ENCODE results near the gene SCGB1C2.
A peak's percentile ranks its signal among the peaks of the same experiment; 100 is the strongest.
"Not testable (repeated sequence)": the region's sequence is repeated elsewhere in the genome, so short reads cannot be mapped to it uniquely, and the experiment has no call there.

Gene SCGB1C2

GRCh38 chr17:163514-164098 lies 26.2 kb downstream of the SCGB1C2 start:
- ChIA-PET POLR2A (no interaction called here), CTCF (no interaction called here)
- TF ChIP-seq CTBP1 (IDR thresholded peaks at IDR 0.05; ENCODE audit: borderline replicate concordance) (no peak), BHLHE40 (IDR thresholded peaks at IDR 0.05; ENCODE audit: borderline replicate concordance) (no peak), L3MBTL2 (conservative IDR thresholded peaks at IDR 0.05) (no peak), SP1 (IDR thresholded peaks at IDR 0.05) (no peak), ARNT (IDR thresholded peaks at IDR 0.05) (no peak), ELF4 (IDR thresholded peaks at IDR 0.05) (no peak), FOXK2 (IDR thresholded peaks at IDR 0.05) (no peak), HDGF (IDR thresholded peaks at IDR 0.05; ENCODE audit: borderline replicate concordance) (no peak), FOXM1 (IDR thresholded peaks at IDR 0.05; ENCODE audit: borderline replicate concordance) (no peak), ZNF384 (IDR thresholded peaks at IDR 0.05) (no peak), SUZ12 (IDR thresholded peaks at IDR 0.05) (no peak), TARDBP (IDR thresholded peaks at IDR 0.05) (no peak), LEF1 (IDR thresholded peaks at IDR 0.05; ENCODE audit: borderline replicate concordance) (no peak)
- DNase-seq (ENCODE audit: extremely low spot score): no peak

DNA sequence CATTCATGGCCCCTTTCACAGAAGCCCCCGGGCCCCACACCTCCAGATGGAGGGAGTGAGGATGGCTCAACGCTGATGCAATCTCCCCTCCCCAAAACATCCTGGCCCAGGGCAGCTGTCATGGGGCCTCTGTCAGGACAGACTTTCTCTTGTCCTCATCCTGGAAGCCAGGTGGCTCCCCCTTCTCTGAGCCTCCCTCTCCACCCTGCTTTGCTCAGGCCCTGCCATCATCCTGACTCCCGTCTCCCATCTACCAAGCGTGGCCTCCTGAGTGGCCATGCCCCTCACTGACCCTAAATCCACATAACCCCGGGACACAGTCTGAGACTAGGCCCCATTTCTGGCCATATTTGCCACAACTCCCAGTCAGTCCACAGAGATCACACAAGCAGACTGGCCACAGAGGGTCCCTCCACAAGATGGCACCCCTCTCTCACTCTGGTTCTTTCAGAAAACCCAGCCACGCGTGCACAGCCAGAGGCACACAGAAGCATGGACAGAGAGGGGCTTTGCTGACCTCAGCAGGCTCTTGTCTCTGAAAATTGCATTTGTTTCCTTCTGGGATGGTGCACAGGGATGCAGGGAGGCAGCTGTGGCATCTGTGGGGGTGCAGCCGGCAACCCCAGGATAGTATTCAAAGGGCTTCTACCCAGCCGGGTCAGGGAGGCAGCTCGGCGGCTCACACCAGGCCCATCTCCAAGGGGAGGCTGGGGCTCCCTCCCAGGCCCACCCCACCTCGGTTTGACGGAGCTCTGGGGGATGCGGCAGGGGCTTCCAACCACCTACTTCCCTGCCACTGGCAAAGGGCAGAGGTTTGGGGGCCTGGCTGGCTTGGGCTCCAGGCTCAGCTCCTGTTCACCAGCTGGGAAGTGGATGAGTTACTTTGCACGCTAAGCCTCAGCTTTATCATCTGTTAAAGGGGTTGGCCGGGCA lies 27.2 kb downstream of the SCGB1C2 start:
- TF ChIP-seq PKNOX1 (IDR thresholded peaks at IDR 0.05) (no peak), LEF1 (IDR thresholded peaks at IDR 0.05; ENCODE audit: borderline replicate concordance) (no peak), L3MBTL2 (conservative IDR thresholded peaks at IDR 0.05) (no peak), ZNF384 (IDR thresholded peaks at IDR 0.05) (no peak), BHLHE40 (IDR thresholded peaks at IDR 0.05; ENCODE audit: borderline replicate concordance) (no peak), FOXM1 (IDR thresholded peaks at IDR 0.05; ENCODE audit: borderline replicate concordance) (no peak), SP1 (IDR thresholded peaks at IDR 0.05) (no peak), TARDBP (IDR thresholded peaks at IDR 0.05) (no peak), ELF4 (IDR thresholded peaks at IDR 0.05) (no peak), HDGF (IDR thresholded peaks at IDR 0.05; ENCODE audit: borderline replicate concordance) (no peak), CTBP1 (IDR thresholded peaks at IDR 0.05; ENCODE audit: borderline replicate concordance) (no peak), SUZ12 (IDR thresholded peaks at IDR 0.05) (no peak)
- DNase-seq (ENCODE audit: extremely low spot score): peak; percentile 60
- POLR2A ChIA-PET: no interaction called here
- CTCF ChIA-PET: interaction anchor here (1.0 kb wide), 1 partner anchor 9 kb away, joined by 6 read pairs; no protein-coding TSS in a partner anchor

DNA sequence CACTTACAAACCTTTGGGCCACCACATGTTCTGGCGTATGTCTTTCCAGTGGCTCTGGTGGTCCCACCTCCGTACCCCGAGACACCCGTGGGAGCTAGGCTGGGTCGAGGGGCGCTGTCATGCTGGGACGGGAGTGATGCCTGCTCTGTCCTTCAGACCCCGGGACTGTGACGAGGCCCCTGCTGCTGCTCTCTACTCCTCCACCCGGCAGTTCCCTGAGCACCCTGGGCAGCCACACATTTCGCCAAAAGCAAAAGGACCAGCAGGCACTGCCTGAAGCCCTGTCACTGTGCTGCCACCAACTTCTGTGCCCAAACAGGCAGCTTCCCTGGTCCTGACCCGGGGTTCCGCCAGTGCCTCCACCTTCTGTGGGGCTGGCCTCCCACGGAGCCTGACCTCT lies 28.6 kb downstream of the SCGB1C2 start:
- no peak for DNase-seq (ENCODE audit: extremely low spot score)
- TF ChIP-seq SP1 (IDR thresholded peaks at IDR 0.05): no peak
- no peak for TF ChIP-seq HDGF (IDR thresholded peaks at IDR 0.05; ENCODE audit: borderline replicate concordance)
- TF ChIP-seq LEF1 (IDR thresholded peaks at IDR 0.05; ENCODE audit: borderline replicate concordance): no peak
- no peak for TF ChIP-seq FOXM1 (IDR thresholded peaks at IDR 0.05; ENCODE audit: borderline replicate concordance)
- no peak for TF ChIP-seq PKNOX1 (IDR thresholded peaks at IDR 0.05)
- TF ChIP-seq TARDBP (IDR thresholded peaks at IDR 0.05): no peak
- TF ChIP-seq FOXA1 (IDR thresholded peaks at IDR 0.05): no peak
- no peak for TF ChIP-seq ARNT (IDR thresholded peaks at IDR 0.05)
- ChIA-PET POLR2A (no interaction called here), CTCF (no interaction called here)

DNA sequence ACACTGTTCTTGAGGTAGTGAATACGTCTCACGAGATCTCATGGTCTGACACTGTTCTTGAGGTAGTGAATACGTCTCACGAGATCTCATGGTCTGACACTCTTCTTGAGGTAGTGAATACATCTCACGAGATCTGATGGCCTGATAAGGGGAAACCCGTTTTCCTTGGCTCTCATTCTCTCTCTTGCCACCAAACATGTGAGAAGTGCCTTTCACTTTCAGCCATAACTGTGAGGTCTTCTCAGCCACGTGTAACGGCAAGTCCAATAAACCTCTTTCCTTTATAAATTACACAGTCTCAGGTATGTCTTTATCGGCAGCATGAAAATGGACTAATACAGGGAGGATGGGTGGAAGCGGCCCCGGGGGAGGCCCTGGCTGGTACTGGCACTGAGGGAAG lies 31.2 kb downstream of the SCGB1C2 start:
- CTCF ChIA-PET; DNase-seq (ENCODE audit: extremely low spot score); POLR2A ChIA-PET: not testable (repeated sequence)

- no peak for DNase-seq (ENCODE audit: extremely low spot score)
- POLR2A ChIA-PET: no interaction called here
- TF ChIP-seq FOXM1 (IDR thresholded peaks at IDR 0.05; ENCODE audit: borderline replicate concordance): no peak
- no peak for TF ChIP-seq FOXA1 (IDR thresholded peaks at IDR 0.05)
- TF ChIP-seq SUZ12 (IDR thresholded peaks at IDR 0.05): no peak
- TF ChIP-seq NFRKB (IDR thresholded peaks at IDR 0.05): no peak
- TF ChIP-seq BHLHE40 (IDR thresholded peaks at IDR 0.05; ENCODE audit: borderline replicate concordance): no peak
- no peak for TF ChIP-seq HDGF (IDR thresholded peaks at IDR 0.05; ENCODE audit: borderline replicate concordance)
- no peak for TF ChIP-seq CTBP1 (IDR thresholded peaks at IDR 0.05; ENCODE audit: borderline replicate concordance)
- no peak for TF ChIP-seq ELF4 (IDR thresholded peaks at IDR 0.05)
- no peak for TF ChIP-seq SP1 (IDR thresholded peaks at IDR 0.05)
- CTCF ChIA-PET: no interaction called here
Measured at GRCh38 chr17:170130-170670, 32.8 kb downstream of the SCGB1C2 start.

DNA sequence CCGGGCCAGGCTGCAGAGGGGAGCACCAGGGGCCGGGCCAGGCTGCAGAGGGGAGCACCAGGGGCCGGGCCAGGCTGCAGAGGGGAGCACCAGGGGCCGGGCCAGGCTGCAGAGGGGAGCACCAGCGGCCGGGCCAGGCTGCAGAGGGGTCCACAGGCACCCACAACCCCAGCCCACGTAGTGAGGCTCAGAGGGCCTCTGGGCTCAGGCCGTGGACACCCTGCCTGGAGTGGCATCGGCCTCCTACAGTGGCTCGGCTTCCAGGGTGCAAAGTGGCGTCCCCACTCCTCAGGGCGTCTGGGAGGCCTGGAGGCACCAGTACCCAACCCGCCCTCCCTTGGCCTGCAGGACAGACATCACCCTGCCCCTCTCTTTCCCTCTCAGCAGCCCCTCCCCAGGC lies 34.5 kb downstream of the SCGB1C2 start:
- POLR2A ChIA-PET: no interaction called here
- no peak for DNase-seq (ENCODE audit: extremely low spot score)
- CTCF ChIA-PET: no interaction called here
- TF ChIP-seq HDGF (IDR thresholded peaks at IDR 0.05; ENCODE audit: borderline replicate concordance) (no peak), FOXK2 (IDR thresholded peaks at IDR 0.05) (no peak), FOXA1 (IDR thresholded peaks at IDR 0.05) (no peak)

- CTCF ChIA-PET: no interaction called here
- no peak for TF ChIP-seq FOXM1 (IDR thresholded peaks at IDR 0.05; ENCODE audit: borderline replicate concordance)
- TF ChIP-seq SP1 (IDR thresholded peaks at IDR 0.05): no peak
- no peak for TF ChIP-seq SUZ12 (IDR thresholded peaks at IDR 0.05)
- TF ChIP-seq NFRKB (IDR thresholded peaks at IDR 0.05): no peak
- TF ChIP-seq LEF1 (IDR thresholded peaks at IDR 0.05; ENCODE audit: borderline replicate concordance): no peak
- TF ChIP-seq CTBP1 (IDR thresholded peaks at IDR 0.05; ENCODE audit: borderline replicate concordance): no peak
- TF ChIP-seq ELF4 (IDR thresholded peaks at IDR 0.05): no peak
- no peak for TF ChIP-seq FOXK2 (IDR thresholded peaks at IDR 0.05)
- POLR2A ChIA-PET: no interaction called here
- DNase-seq (ENCODE audit: extremely low spot score): no peak
Measured at GRCh38 chr17:172401-172800, 35.0 kb downstream of the SCGB1C2 start.

Measured in HEK293T (cell line).